ENCODE measurements around the gene CDC16. TPM values are rescaled to one million over a fixed set of nuclear protein-coding genes. Genes with fewer than 3 reads are reported as not detected.

CDC16 gene
- total RNA-seq, 1 donor from 2014 or later = 65.4 TPM

DNA sequence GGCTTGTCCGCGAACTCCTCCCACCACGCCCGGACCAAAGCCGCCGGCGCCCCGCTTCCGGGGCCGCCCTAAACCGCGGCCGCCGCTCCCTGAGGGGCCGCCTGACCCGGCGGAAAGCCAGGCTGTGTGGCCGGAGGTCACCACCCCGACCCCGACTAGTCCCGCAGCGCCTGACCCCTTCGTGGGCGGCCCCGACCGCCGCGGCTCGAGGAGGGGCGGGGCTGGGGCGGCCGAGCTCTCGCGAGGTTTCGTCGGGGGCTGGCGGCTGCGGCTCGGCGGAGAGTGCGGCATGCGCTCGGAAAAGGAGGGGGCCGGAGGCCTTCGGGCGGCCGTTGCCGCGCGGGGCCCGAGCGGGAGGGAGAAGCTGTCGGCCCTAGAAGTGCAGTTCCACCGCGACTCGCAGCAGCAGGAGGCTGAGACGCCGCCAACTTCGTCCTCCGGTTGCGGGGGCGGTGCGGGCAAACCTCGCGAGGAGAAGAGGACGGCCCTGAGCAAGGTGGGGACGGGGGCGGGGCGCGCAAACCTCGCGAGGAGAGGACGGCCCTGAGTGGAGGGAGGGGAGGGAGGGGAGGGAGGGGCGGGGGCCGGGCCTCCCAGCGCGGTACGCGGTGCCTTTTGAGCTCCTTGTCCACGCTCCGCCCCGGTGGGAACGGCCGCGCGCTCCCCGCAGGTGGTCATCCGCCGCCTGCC lies 46.8 kb downstream of the CDC16 start, which contains the start of gene UPF3A:
Gene UPF3A (plus strand): TSS at position 251 of the 690 bp plus-strand sequence. CDS start 39 bp downstream, at position 290.
- H3K27me3 Mint-ChIP-seq (ENCODE audit: unreplicated experiment) = peaks cover 5% of the 10 kb centered on the region
- no peaks in the 10 kb centered on the region for H3K9me3 Mint-ChIP-seq (ENCODE audit: unreplicated experiment)
- H3K36me3 Mint-ChIP-seq (ENCODE audit: low read depth, unreplicated experiment) = peaks cover 8% of the 10 kb centered on the region
- peak; percentile 90 for DNase-seq (ENCODE audit: low spot score)
- no peak for TF ChIP-seq CTCF (IDR thresholded peaks at IDR 0.05; ENCODE audit: unreplicated experiment)
- peak within 1 kb of the TSS; percentile 92 for H3K4me3 Mint-ChIP-seq (ENCODE audit: unreplicated experiment)
- peak within 1 kb of the TSS; percentile 95 for H3K27ac Mint-ChIP-seq (ENCODE audit: unreplicated experiment)
- H3K4me1 Mint-ChIP-seq (ENCODE audit: unreplicated experiment) = peaks cover 25% of the 10 kb centered on the region

DNA sequence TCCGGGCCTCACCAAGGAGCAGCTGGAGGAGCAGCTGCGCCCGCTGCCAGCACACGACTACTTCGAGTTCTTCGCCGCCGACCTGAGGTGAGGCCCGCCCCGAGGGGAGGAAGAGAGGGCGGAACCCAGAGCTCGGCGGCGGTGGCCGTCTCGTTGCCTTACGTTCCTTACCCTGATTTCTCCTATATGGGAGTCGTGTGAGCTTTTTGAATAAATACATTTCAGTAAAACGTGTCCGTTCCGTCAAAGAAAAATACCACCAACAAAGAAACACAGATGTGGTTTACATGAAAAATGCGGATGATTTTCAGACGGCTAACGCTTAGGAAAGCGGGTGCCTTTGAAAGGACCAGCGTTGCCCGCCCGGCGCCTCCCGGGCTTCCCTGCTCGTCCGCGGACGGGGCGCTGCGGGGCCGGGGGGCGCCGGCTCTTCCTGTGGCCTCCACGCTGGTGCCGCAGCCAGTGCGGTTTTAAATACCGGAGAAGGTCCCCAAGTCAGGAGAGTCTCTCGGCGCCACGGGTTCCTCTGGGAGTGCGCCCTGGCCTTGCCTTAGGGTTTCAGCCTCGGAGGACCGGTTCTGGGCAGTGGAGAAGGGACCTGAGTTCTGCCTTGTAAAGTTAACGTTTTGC lies 47.5 kb downstream of the CDC16 start:
- Mint-ChIP-seq H3K9me3 (ENCODE audit: unreplicated experiment) (no peaks in the 10 kb centered on the region), H3K27me3 (ENCODE audit: unreplicated experiment) (peaks cover 5% of the 10 kb centered on the region), H3K36me3 (ENCODE audit: low read depth, unreplicated experiment) (peaks cover 14% of the 10 kb centered on the region), H3K4me3 (ENCODE audit: unreplicated experiment) (peak overlapping the region; percentile 89), H3K4me1 (ENCODE audit: unreplicated experiment) (peaks cover 25% of the 10 kb centered on the region), H3K27ac (ENCODE audit: unreplicated experiment) (peak overlapping the region; percentile 88)
- DNase-seq (ENCODE audit: low spot score) = peak; percentile 42
- no peak for TF ChIP-seq CTCF (IDR thresholded peaks at IDR 0.05; ENCODE audit: unreplicated experiment)

DNA sequence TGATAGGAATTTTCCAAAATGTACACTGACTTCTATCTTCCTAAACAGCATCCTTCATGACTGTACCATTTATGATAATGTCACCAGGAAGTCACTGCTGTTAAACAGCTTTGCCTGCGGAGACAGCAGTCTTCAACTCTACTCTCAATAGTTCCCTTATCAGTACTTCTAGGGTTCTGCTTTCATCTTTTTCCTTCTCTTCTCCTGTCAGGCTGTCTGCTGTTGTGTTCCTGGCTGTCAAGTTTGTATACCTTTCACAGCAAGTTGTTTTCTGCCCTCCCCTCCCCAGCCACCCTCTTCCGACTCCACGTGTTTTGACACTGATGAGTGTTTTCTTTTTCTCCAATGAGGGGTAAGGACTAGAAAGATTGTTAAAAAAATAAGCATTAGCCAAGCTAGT lies 48.9 kb downstream of the CDC16 start:
- no peak for DNase-seq (ENCODE audit: low spot score)
- peak overlapping the region; percentile 24 for H3K4me3 Mint-ChIP-seq (ENCODE audit: unreplicated experiment)
- no peaks in the 10 kb centered on the region for H3K9me3 Mint-ChIP-seq (ENCODE audit: unreplicated experiment)
- peaks cover 25% of the 10 kb centered on the region for H3K4me1 Mint-ChIP-seq (ENCODE audit: unreplicated experiment)
- H3K36me3 Mint-ChIP-seq (ENCODE audit: low read depth, unreplicated experiment) = peaks cover 27% of the 10 kb centered on the region
- TF ChIP-seq CTCF (IDR thresholded peaks at IDR 0.05; ENCODE audit: unreplicated experiment) = no peak
- peaks cover 5% of the 10 kb centered on the region for H3K27me3 Mint-ChIP-seq (ENCODE audit: unreplicated experiment)
- no peak overlapping the region for H3K27ac Mint-ChIP-seq (ENCODE audit: unreplicated experiment)

- peaks cover 19% of the 10 kb centered on the region for H3K4me1 Mint-ChIP-seq (ENCODE audit: unreplicated experiment)
- H3K36me3 Mint-ChIP-seq (ENCODE audit: low read depth, unreplicated experiment) = peaks cover 30% of the 10 kb centered on the region
- no peak for TF ChIP-seq CTCF (IDR thresholded peaks at IDR 0.05; ENCODE audit: unreplicated experiment)
- DNase-seq (ENCODE audit: low spot score) = no peak
- peak overlapping the region; percentile 73 for H3K4me3 Mint-ChIP-seq (ENCODE audit: unreplicated experiment)
- peaks cover 5% of the 10 kb centered on the region for H3K27me3 Mint-ChIP-seq (ENCODE audit: unreplicated experiment)
- no peaks in the 10 kb centered on the region for H3K9me3 Mint-ChIP-seq (ENCODE audit: unreplicated experiment)
- no peak overlapping the region for H3K27ac Mint-ChIP-seq (ENCODE audit: unreplicated experiment)
These were observed 50.0 kb downstream of the CDC16 start for GRCh38 chr13:114284680-114285079.
